T-helper 17 cell (primary cell): ENCODE measurements around the gene UNC79. TPM values are rescaled to one million over a fixed set of nuclear protein-coding genes. Genes with fewer than 3 reads are reported as not detected.

Source experiments
- ATAC-seq: fragments of 150-1000 bp; cut with Tn5 transposase; 2 replicates; pipeline ENCODE4 v1.10.0; 2021; ENCODE audit warnings: mild to moderate bottlenecking, moderate library complexity
- DNase-seq, 3 donors: peaks; one replicate each; pipeline versions ENCODE4 v3.0.0 to v3.0.0-alpha.2; 2020 to 2021
- H3K9me3 ChIP-seq: one replicate; pipeline ENCODE4 v1.7.0; 2013; ENCODE audit warnings: low read length, mild to moderate bottlenecking; ENCODE audit not compliant: control insufficient read depth, poor library complexity, severe bottlenecking
- H3K27ac Mint-ChIP-seq: one replicate; pipeline ENCODE4 v1.8.0; 2022; ENCODE audit warnings: mild to moderate bottlenecking, moderate library complexity, mixed read lengths
- H3K27me3 Mint-ChIP-seq: one replicate; pipeline ENCODE4 v1.8.0; 2022; ENCODE audit warnings: mixed read lengths
- H3K36me3 Mint-ChIP-seq: one replicate; pipeline ENCODE4 v1.8.0; 2022; ENCODE audit warnings: low read depth, mixed read lengths
- H3K4me1 Mint-ChIP-seq: one replicate; pipeline ENCODE4 v1.8.0; 2022; ENCODE audit warnings: mild to moderate bottlenecking, mixed read lengths
- H3K4me3 Mint-ChIP-seq: one replicate; pipeline ENCODE4 v1.8.0; 2022; ENCODE audit warnings: mild to moderate bottlenecking, moderate library complexity, mixed read lengths
- total RNA-seq, 4 donors: library from RNA in 2 of 4; stranded (reverse) in 2 of 4; gene quantifications; one replicate each; pipeline ENCODE4 v1.2.3 and lab custom pipeline; 2022 to 2026

Gene UNC79
- total RNA-seq, 2 donors from 2014 or later = not detected

DNA sequence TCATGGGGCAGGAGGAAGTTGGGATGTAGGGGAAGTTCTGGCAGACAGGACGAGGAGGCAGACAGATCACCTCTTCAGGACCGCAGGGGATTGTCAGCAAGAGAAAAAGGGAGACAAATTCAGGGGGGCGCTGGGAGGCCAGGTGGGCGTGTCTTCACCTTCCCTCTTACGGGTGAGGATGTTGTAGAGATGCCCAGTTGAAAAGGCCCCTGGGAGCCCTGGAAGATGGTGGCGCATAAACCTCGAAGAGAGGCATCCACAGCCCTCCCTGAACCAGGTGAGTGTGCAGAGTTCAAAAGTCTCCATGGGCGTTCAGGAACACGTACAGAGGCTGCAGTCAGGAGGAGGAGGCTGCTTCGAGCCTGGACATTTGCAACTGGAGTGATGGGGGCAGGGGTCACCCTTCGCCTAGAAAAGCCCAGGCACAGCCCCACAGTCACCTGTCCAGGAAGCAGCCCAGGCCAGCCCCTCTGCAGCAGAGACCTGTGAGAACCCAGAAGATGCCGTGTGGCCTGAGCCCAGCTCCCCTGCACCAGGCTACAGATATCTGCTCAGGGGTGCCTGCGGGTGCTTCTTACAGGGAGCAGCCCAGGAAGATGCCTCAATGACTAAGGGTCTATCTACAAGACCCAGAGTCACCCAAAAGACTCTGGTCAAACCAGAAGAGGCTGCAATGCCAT lies 283.1 kb downstream of the UNC79 start:
- Mint-ChIP-seq H3K4me3 (no peak overlapping the region), H3K4me1 (no peaks in the 10 kb centered on the region), H3K36me3 (no peaks in the 10 kb centered on the region), H3K27ac (no peak overlapping the region), H3K27me3 (peaks cover 46% of the 10 kb centered on the region)
- DNase-seq (no peak), ATAC-seq (no peak)
- no peaks in the 10 kb centered on the region for H3K9me3 ChIP-seq

GRCh38 chr14:93714605-93715004 lies 283.9 kb downstream of the UNC79 start:
- H3K36me3 Mint-ChIP-seq = no peaks in the 10 kb centered on the region
- DNase-seq = no peak
- no peak overlapping the region for H3K27ac Mint-ChIP-seq
- peaks cover 46% of the 10 kb centered on the region for H3K27me3 Mint-ChIP-seq
- H3K4me1 Mint-ChIP-seq = no peaks in the 10 kb centered on the region
- no peaks in the 10 kb centered on the region for H3K9me3 ChIP-seq
- no peak overlapping the region for H3K4me3 Mint-ChIP-seq
- no peak for ATAC-seq

GRCh38 chr14:93715279-93715927 lies 284.7 kb downstream of the UNC79 start:
- no peaks in the 10 kb centered on the region for H3K36me3 Mint-ChIP-seq
- H3K9me3 ChIP-seq = no peaks in the 10 kb centered on the region
- no peak overlapping the region for H3K4me3 Mint-ChIP-seq
- DNase-seq = no peak
- ATAC-seq = no peak
- peaks cover 2% of the 10 kb centered on the region for H3K4me1 Mint-ChIP-seq
- H3K27me3 Mint-ChIP-seq = peaks cover 43% of the 10 kb centered on the region
- H3K27ac Mint-ChIP-seq = no peak overlapping the region

- no peaks in the 10 kb centered on the region for H3K36me3 Mint-ChIP-seq
- H3K4me3 Mint-ChIP-seq = no peak overlapping the region
- H3K27ac Mint-ChIP-seq = no peak overlapping the region
- H3K27me3 Mint-ChIP-seq = peaks cover 38% of the 10 kb centered on the region
- peaks cover 2% of the 10 kb centered on the region for H3K4me1 Mint-ChIP-seq
- no peak for DNase-seq
- no peaks in the 10 kb centered on the region for H3K9me3 ChIP-seq
- ATAC-seq = no peak
Observed at GRCh38 chr14:93716002-93716745, 285.4 kb downstream of the UNC79 start.

GRCh38 chr14:93716746-93717667 lies 286.3 kb downstream of the UNC79 start:
- no peak for DNase-seq
- H3K36me3 Mint-ChIP-seq = no peaks in the 10 kb centered on the region

GRCh38 chr14:93717668-93718320 lies 287.1 kb downstream of the UNC79 start:
- Mint-ChIP-seq H3K4me1 (peaks cover 2% of the 10 kb centered on the region), H3K36me3 (no peaks in the 10 kb centered on the region), H3K27ac (no peak overlapping the region), H3K27me3 (peaks cover 30% of the 10 kb centered on the region), H3K4me3 (no peak overlapping the region)
- H3K9me3 ChIP-seq = no peaks in the 10 kb centered on the region
- ATAC-seq (no peak), DNase-seq (no peak)

More at GRCh38 chr14:93716746-93717667, 286.3 kb downstream of the UNC79 start:
- no peak overlapping the region for H3K27ac Mint-ChIP-seq
- no peak overlapping the region for H3K4me3 Mint-ChIP-seq
- no peak for ATAC-seq
- H3K9me3 ChIP-seq = no peaks in the 10 kb centered on the region
- peaks cover 38% of the 10 kb centered on the region for H3K27me3 Mint-ChIP-seq
- H3K4me1 Mint-ChIP-seq = peaks cover 2% of the 10 kb centered on the region

DNA sequence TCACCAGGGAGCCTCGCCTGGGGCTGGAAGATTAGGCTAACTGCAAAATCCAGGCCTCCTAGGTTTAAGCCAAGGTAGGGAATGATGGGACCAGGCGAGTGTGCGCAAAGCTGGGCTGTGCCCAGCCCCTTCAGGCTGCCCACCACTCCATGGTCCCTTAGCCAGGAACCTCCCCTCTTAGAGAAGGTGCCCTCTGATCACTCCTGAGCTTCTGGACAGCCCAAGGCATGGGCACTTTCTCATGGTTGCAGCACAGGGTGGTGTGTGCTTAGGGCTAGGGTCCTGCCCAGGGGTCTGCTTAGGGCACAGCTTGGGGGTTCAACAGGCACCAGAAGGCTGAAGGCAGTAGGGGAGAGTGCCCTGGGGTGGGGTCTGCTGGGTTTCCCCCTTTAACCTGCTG lies 288.5 kb downstream of the UNC79 start:
- Mint-ChIP-seq H3K27me3 (peaks cover 27% of the 10 kb centered on the region), H3K36me3 (no peaks in the 10 kb centered on the region), H3K4me1 (peaks cover 2% of the 10 kb centered on the region), H3K4me3 (no peak overlapping the region), H3K27ac (no peak overlapping the region)
- ATAC-seq = no peak
- no peaks in the 10 kb centered on the region for H3K9me3 ChIP-seq
- DNase-seq = no peak

GRCh38 chr14:93720076-93720815 lies 289.5 kb downstream of the UNC79 start:
- no peaks in the 10 kb centered on the region for H3K9me3 ChIP-seq
- DNase-seq (no peak), ATAC-seq (no peak)
- Mint-ChIP-seq H3K27me3 (peaks cover 21% of the 10 kb centered on the region), H3K36me3 (no peaks in the 10 kb centered on the region), H3K4me3 (no peak overlapping the region), H3K4me1 (peaks cover 2% of the 10 kb centered on the region), H3K27ac (no peak overlapping the region)

- Mint-ChIP-seq H3K36me3 (no peaks in the 10 kb centered on the region), H3K27ac (no peak overlapping the region), H3K4me3 (no peak overlapping the region), H3K27me3 (peaks cover 14% of the 10 kb centered on the region), H3K4me1 (peaks cover 2% of the 10 kb centered on the region)
- DNase-seq (no peak), ATAC-seq (no peak)
- H3K9me3 ChIP-seq = no peaks in the 10 kb centered on the region
Observed at GRCh38 chr14:93720981-93721483, 290.3 kb downstream of the UNC79 start.

DNA sequence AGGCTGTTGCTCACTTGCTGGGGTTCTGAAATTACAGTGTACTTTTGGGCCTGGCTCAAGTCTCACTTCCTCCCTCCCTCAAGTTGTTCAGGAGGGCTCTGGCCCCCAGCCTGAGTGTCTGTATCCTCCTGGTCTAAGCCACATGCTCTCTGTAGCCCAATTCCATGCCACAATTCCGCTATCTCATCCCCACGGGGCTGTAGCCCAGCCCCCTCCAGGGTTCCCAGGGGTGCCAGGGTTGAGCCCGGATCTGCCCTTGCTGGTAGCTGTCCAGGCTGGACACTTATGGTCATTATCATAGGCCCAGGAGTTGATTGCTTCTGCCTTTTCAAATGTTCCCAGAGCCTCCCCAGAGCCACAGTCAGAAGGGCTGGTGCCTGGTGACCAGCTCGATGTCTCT lies 292.3 kb downstream of the UNC79 start:
- Mint-ChIP-seq H3K36me3 (no peaks in the 10 kb centered on the region), H3K4me3 (no peak overlapping the region), H3K27me3 (peaks cover 17% of the 10 kb centered on the region), H3K4me1 (peaks cover 2% of the 10 kb centered on the region), H3K27ac (no peak overlapping the region)
- no peaks in the 10 kb centered on the region for H3K9me3 ChIP-seq
- DNase-seq = no peak
- no peak for ATAC-seq

DNA sequence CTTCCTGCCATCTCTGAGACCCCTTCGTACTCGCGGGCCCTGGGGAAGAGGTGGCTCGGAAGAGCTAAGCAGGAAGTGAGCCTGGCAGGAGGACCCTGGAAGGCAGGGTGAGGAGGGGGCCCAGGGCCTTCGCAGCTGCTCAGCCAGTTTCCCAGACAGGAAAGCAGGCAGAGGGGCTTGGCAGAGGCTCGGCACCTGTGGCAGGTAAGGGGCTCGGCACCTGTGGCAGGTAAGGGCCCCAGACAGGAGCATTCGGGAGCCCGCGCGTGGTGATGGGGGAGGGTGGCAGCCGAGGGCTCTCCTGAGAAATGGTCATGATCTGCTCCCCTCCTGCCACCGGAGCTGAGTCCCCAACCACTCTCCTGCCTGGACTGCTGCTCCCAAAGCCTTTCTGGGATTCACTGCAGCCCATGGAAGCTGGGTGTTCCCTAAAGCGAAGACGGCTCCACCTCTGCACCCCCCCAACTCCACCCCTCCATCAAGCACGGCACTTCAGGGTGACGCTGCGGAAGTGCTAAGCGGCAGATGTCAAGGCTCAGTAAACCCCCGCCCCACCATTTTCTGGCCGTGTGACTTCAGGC lies 294.4 kb downstream of the UNC79 start:
- Mint-ChIP-seq H3K36me3 (no peaks in the 10 kb centered on the region), H3K27ac (no peak overlapping the region), H3K4me3 (no peak overlapping the region), H3K27me3 (peaks cover 15% of the 10 kb centered on the region), H3K4me1 (peaks cover 2% of the 10 kb centered on the region)
- no peaks in the 10 kb centered on the region for H3K9me3 ChIP-seq
- DNase-seq = no peak
- no peak for ATAC-seq
